GM12874 (cell line): ENCODE measurements around the gene SUSD1.

Source experiments
- TF ChIP-seq, protein P1 (sequence below): IDR thresholded peaks from 2 replicates; pipeline ENCODE4 v1.5.1; 2011; ENCODE audit warnings: low read depth, mild to moderate bottlenecking, control low read depth, low read length, moderate library complexity; ENCODE audit not compliant: insufficient read depth

SUSD1 gene

DNA sequence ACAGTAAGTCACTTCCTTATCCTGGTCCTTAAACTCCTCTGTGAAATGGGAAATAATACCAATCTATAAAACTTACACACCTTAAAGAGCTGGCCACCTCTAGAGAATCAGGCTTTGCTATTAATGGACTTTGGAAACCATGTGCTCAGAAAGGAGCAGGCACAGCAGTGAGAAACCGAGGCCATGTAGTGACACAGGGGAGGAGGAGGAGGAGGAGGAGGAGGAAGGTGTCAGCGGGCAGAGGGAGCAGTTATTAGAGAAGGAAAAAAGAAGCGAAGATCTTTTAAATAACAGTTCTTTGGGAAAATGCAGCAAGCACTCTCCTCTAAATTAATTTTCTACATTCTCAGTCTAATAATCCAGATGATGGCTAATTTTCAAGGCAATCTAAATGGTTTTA, 38.0 kb downstream of the SUSD1 start:
- TF ChIP-seq, protein P1, sequence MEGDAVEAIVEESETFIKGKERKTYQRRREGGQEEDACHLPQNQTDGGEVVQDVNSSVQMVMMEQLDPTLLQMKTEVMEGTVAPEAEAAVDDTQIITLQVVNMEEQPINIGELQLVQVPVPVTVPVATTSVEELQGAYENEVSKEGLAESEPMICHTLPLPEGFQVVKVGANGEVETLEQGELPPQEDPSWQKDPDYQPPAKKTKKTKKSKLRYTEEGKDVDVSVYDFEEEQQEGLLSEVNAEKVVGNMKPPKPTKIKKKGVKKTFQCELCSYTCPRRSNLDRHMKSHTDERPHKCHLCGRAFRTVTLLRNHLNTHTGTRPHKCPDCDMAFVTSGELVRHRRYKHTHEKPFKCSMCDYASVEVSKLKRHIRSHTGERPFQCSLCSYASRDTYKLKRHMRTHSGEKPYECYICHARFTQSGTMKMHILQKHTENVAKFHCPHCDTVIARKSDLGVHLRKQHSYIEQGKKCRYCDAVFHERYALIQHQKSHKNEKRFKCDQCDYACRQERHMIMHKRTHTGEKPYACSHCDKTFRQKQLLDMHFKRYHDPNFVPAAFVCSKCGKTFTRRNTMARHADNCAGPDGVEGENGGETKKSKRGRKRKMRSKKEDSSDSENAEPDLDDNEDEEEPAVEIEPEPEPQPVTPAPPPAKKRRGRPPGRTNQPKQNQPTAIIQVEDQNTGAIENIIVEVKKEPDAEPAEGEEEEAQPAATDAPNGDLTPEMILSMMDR: no peak

DNA sequence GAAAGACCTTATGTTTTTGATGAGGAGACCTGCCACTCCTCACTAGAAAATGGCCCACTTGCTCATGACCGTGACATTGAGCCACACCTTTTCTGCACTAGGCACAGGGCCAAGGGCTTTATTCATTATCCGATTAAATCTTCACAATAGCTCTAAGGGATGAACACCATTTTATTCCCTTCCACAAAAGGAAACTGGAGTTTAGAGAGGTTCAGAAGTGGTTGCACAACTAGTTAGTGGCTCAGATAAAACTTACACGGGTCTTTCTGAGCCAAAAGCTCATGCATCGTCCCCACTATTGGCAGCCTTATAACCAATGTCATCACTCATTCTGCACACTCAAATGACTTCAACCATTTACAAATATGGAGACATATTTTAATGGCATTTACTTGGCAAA, 39.4 kb downstream of the SUSD1 start:
- TF ChIP-seq, protein P1: no peak

DNA sequence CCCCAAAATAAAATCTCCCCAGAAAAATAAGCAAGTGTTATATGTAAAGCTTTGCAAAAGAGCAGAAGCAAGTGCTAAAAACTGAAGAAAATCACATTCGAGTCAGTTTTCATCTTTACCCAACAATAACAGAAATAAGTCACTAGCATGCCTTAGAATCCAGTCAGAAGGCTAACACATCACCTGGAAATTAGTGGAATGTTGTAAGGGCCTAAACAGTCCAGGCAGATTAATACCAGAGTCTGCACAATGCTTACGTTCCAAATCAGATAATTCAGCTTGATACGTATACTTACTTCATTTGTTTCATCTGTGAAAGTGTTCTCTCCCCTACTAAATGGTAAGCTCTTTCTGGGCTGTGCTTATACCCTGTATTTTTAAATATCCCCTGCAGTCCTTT, 42.7 kb downstream of the SUSD1 start:
- TF ChIP-seq, protein P1: no peak

DNA sequence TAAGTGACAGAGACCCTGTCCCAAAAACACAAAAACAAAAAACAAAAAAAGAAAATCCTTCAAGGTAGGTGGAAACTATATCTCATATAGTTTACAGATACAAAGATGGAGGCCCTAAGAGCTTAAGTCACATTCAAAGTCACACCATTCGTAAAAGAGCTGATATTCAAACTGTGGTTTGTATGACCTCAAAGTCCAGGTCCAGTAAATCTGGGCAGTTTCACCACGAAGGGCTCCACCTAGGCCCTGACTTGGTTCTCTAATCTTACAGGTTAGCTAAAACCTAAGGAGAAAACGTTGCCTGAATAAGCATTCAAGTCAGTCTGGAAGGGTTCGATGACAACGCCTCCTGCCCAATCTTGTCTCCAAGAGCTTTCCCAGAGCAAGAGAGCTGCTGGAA, 44.1 kb downstream of the SUSD1 start:
- TF ChIP-seq, protein P1: no peak

DNA sequence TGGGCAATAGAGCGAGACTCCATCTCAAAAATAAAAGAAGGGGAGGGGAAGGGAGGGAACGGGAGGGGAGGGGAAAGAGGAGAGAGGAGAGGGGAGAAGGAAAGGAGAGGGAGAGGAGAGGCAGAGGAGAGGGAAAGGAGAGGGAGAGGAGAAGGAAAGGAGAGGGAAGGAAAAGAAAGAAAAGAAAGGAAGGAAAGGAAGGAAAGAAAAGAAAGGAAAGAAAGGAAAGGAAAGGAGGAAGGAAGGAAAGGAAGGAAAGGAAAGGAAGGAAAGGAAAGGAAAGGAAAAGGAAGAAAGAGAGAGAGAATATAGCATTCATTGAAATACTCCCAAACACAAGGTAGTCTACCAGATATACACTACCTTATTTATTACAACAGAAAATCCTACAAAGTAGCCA, 44.8 kb downstream of the SUSD1 start:
- TF ChIP-seq, protein P1: no peak

DNA sequence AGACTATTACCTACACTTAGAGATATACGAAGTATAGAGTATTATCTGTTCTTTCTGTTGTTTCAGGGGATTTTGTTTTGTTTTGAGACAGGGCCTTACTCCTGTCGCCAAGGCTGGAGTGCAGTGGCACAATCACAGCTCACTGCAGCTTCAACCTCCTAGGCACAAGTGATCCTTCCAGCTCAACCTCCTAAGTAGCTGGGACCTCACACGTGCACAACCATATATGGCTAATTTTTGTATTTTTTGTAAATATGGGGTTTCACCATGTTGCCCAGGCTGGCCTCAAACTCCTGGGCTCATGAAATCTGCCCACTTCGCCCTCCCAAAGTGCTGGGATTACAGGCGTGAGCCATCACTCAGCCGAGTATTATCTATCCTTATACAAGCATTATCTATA, 45.9 kb downstream of the SUSD1 start:
- TF ChIP-seq, protein P1: no peak

DNA sequence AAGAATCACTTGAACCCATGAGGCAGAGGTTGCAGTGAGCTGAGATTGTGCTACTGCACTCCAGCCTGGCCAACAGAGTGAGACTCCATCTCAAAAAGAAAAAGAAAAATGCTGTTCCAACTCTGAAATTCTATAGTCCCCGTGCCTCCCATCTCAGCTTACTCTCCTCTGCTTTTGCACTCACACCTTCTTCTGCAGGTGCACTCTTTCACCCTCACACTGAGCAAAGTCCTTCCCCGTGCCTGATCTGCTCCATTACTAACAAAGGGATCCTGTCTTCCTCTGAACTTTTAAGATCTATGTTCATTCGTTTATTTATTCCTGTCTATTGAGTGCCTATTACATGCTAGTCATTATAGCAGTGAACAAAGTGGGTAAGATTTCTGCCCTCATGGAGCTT, 47.8 kb downstream of the SUSD1 start:
- TF ChIP-seq, protein P1: no peak

DNA sequence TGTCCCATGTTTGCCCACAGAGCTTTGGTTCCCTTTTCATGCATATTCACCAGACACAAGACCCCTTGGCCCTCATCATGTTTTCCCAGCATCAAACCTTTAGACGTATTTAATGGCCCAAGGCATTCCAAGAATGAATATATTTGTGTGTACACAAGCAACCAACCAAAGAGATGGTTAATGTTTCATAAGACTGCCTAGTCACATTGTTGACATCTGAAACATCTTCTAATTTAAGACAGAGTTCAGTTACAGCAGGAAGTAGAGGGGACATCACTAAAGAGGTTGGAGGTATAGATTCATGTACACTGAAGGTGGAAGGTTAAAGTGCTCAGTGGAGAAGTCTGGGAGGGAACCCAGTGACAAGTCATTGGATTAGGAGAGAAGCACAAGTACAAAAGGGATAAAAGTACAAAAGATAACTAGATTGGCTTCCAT, 49.1 kb downstream of the SUSD1 start:
- TF ChIP-seq, protein P1: no peak
